Lower lobe of right lung (tissue), 2 donors: ENCODE measurements around the gene P2RY6. TPM values are rescaled to one million over a fixed set of nuclear protein-coding genes. Genes with fewer than 3 reads are reported as not detected.
"Not testable (repeated sequence)": the region's sequence is repeated elsewhere in the genome, so short reads cannot be mapped to it uniquely, and the experiment has no call there.

Source experiments
- ATAC-seq, 2 donors: fragments of 200-7000 bp; cut with Tn5 transposase; one replicate each; pipeline ENCODE4 v1.9.1; 2020 to 2022; ENCODE audit warnings: mild to moderate bottlenecking in 2 of 2, moderate library complexity in 2 of 2
- DNase-seq: peaks from one replicate; pipeline ENCODE4 v3.0.0-alpha.2; 2020
- H3K27ac ChIP-seq: fragments of 200-600 bp; one replicate; pipeline ENCODE4 v1.8.0; 2022
- H3K27me3 ChIP-seq: fragments of 200-600 bp; one replicate; pipeline ENCODE4 v1.8.0; 2022; ENCODE audit warnings: low read depth
- H3K36me3 ChIP-seq: fragments of 200-600 bp; one replicate; pipeline ENCODE4 v1.8.0; 2022; ENCODE audit warnings: mild to moderate bottlenecking
- H3K4me1 ChIP-seq: fragments of 200-600 bp; one replicate; pipeline ENCODE4 v1.8.0; 2022
- H3K4me3 ChIP-seq: fragments of 200-600 bp; one replicate; pipeline ENCODE4 v1.8.0; 2022; ENCODE audit warnings: mild to moderate bottlenecking
- H3K9me3 ChIP-seq: fragments of 200-600 bp; one replicate; pipeline ENCODE4 v1.8.0; 2022
- CTCF ChIP-seq: fragments of 200-600 bp; IDR thresholded peaks from one replicate; pipeline ENCODE4 v1.8.0; 2022; ENCODE audit warnings: antibody characterized with exemption, mild to moderate bottlenecking
- intact Hi-C: fragments of 100-400 bp; cut with DNase I; formaldehyde crosslinking; loops from one replicate; pipeline ENCODE4 v1.11.0; 2022
- total RNA-seq: library from RNA; stranded (reverse); fragmentation: NEBNext Ultra II Directional; extraction: Animal tissue kit (Norgen Biotek cat#: 25700); gene quantifications from one replicate; pipeline ENCODE4 v1.2.1, GENCODE V29; 2021
- donor health status: DM: no; HTN: yes; CAD: no; lungs with severe emphysema.

The P2RY6 gene
- total RNA-seq, 1 donor from 2014 or later: 3.6 TPM

- Histone ChIP-seq H3K9me3 (no peaks in the 10 kb centered on the region), H3K36me3 (no peaks in the 10 kb centered on the region), H3K4me1 (peaks cover 22% of the 10 kb centered on the region), H3K4me3 (peak overlapping the region; percentile 17), H3K27me3 (no peaks in the 10 kb centered on the region), H3K27ac (peak overlapping the region; percentile 18)
- ATAC-seq (no peak), DNase-seq (no peak)
- intact Hi-C loops: no loop called here
- no peak for TF ChIP-seq CTCF
These were observed 521 bp downstream of the P2RY6 start for GRCh38 chr11:73272680-73273038.

GRCh38 chr11:73273222-73273895 is 1.2 kb downstream of the P2RY6 start:
- intact Hi-C loops: no loop called here
- Histone ChIP-seq H3K27ac (no peak overlapping the region), H3K4me3 (peak overlapping the region; percentile 17), H3K27me3 (no peaks in the 10 kb centered on the region), H3K4me1 (peaks cover 22% of the 10 kb centered on the region), H3K9me3 (no peaks in the 10 kb centered on the region), H3K36me3 (no peaks in the 10 kb centered on the region)
- no peak for TF ChIP-seq CTCF
- no peak for DNase-seq
- no peak for ATAC-seq

GRCh38 chr11:73274191-73274590 is 2.1 kb downstream of the P2RY6 start:
- ATAC-seq, intact Hi-C loops, H3K36me3 ChIP-seq, H3K27ac ChIP-seq, DNase-seq, H3K27me3 ChIP-seq, H3K9me3 ChIP-seq, H3K4me3 ChIP-seq: not testable (repeated sequence)
- H3K4me1 ChIP-seq: peaks cover 16% of the 10 kb centered on the region

GRCh38 chr11:73274722-73275380 is 2.7 kb downstream of the P2RY6 start:
- Histone ChIP-seq H3K27ac (no peak overlapping the region), H3K9me3 (no peaks in the 10 kb centered on the region), H3K4me1 (peaks cover 9% of the 10 kb centered on the region), H3K4me3 (peak overlapping the region; percentile 11), H3K27me3 (no peaks in the 10 kb centered on the region), H3K36me3 (no peaks in the 10 kb centered on the region)
- DNase-seq: no peak
- intact Hi-C loops: no loop called here
- ATAC-seq: no peak
- no peak for TF ChIP-seq CTCF

- DNase-seq (no peak), ATAC-seq (no peak)
- intact Hi-C loops: no loop called here
- Histone ChIP-seq H3K9me3 (no peaks in the 10 kb centered on the region), H3K36me3 (no peaks in the 10 kb centered on the region), H3K4me1 (peaks cover 4% of the 10 kb centered on the region), H3K27ac (no peak overlapping the region), H3K27me3 (no peaks in the 10 kb centered on the region), H3K4me3 (no peak overlapping the region)
- no peak for TF ChIP-seq CTCF
These were observed 3.2 kb downstream of the P2RY6 start for GRCh38 chr11:73275381-73275750.

GRCh38 chr11:73277467-73277866 is 5.3 kb downstream of the P2RY6 start:
- Histone ChIP-seq H3K4me3 (no peak overlapping the region), H3K27ac (no peak overlapping the region), H3K4me1 (peaks cover 12% of the 10 kb centered on the region), H3K9me3 (no peaks in the 10 kb centered on the region), H3K27me3 (no peaks in the 10 kb centered on the region), H3K36me3 (no peaks in the 10 kb centered on the region)
- TF ChIP-seq CTCF: no peak
- no peak for DNase-seq
- intact Hi-C loops: no loop called here
- ATAC-seq: no peak
